ENCODE data around the gene DNAJA3.

- no peak for TF ChIP-seq CTCF (IDR thresholded peaks at IDR 0.05)
- TF ChIP-seq POLR2A (IDR thresholded peaks at IDR 0.05): no peak
- peak in 1 of 2 donors; percentile 69 for TF ChIP-seq POLR2AphosphoS5 (IDR thresholded peaks at IDR 0.05)
Observed at GRCh38 chr16:4486126-4486893, 60.6 kb downstream of the DNAJA3 start.

Measured in upper lobe of left lung (tissue), 4 donors.